Mammary epithelial cell (primary cell): ENCODE data around the gene GALNTL6.

Experiments
- CTCF ChIP-seq, 2 donors: IDR thresholded peaks in 1 of 2; conservative IDR thresholded peaks in 1 of 2; 2 replicates each; pipeline ENCODE4 v1.5.1; 2011 to 2012; ENCODE audit warnings: inconsistent platforms in 2 of 2, low read length in 2 of 2, mild to moderate bottlenecking in 2 of 2, control low read depth in 1 of 2, low read depth in 1 of 2; ENCODE audit not compliant: insufficient read depth in 1 of 2; ENCODE audit errors: extremely low read depth in 1 of 2
- EZH2 ChIP-seq: IDR thresholded peaks from 2 replicates; pipeline ENCODE4 v1.6.1; 2012; ENCODE audit warnings: low read length, inconsistent platforms, borderline replicate concordance

DNA sequence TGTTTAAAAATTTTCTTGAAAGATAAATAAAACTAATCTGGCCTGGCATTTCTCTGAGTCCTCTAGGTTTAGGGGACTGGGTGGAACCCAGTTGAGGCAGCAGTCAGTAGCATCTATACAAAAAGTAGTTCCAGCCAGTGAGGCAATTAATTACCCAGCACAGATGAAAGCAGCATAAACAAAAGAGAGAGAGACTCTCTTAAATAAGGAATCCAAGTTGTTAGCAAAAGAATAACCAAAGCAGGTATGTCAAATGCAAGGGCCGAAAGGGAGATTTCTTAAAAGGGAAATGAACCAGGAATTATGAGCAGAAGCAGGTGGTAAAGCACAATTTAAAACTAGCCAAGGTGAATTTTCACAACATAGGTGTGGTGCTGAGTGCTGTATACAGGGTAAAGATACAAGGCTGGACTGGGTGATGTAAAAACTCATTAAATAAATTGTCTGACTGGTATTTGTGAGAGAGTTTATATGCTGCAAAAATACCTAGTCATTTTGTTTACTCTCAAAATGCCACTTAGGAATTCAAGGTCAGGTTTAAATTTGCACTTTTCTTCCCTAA, 1260.8 kb downstream of the GALNTL6 start:
- TF ChIP-seq CTCF (conservative IDR thresholded peaks at IDR 0.05 in 1 of 2, IDR thresholded peaks at IDR 0.05 in 1 of 2; ENCODE audit: extremely low read depth in 1 of 2, insufficient read depth in 1 of 2, low read depth in 1 of 2, low read length in 2 of 2): no peak
- TF ChIP-seq EZH2: no peak
